HG03039 (cell line): ENCODE data around the gene TSBP1.

Experiments used
- ATAC-seq: cut with Tn5 transposase; IDR thresholded peaks from one replicate; pipeline ENCODE4 v1.9.1; 2021; ENCODE audit warnings: mild to moderate bottlenecking, moderate library complexity; ENCODE audit not compliant: unreplicated experiment

TSBP1 gene

GRCh38 chr6:32371803-32372202 is at the start of gene TSBP1:
Gene TSBP1, minus strand, starts transcription at chr6:32371903. Its CDS starts 197 bp downstream, at chr6:32371706.
- no peak for ATAC-seq

GRCh38 chr6:32416036-32416435 is 44.3 kb upstream of the TSBP1 start:
- ATAC-seq = no peak

- ATAC-seq = no peak
Measured at GRCh38 chr6:32415521-32416019, 43.9 kb upstream of the TSBP1 start.

- ATAC-seq = no peak
Measured at GRCh38 chr6:32413427-32414047, 41.8 kb upstream of the TSBP1 start.

- ATAC-seq = no peak
Measured at GRCh38 chr6:32411566-32412327, 40.0 kb upstream of the TSBP1 start.

GRCh38 chr6:32410906-32411305 is 39.2 kb upstream of the TSBP1 start:
- ATAC-seq = no peak

GRCh38 chr6:32406857-32407256 is 35.2 kb upstream of the TSBP1 start, which contains the start of gene BTNL2:
Gene BTNL2, minus strand, starts transcription at chr6:32407181. Its CDS starts 58 bp downstream, at chr6:32407123.
- no peak for ATAC-seq

- no peak for ATAC-seq
Measured at GRCh38 chr6:32406197-32406596, 34.5 kb upstream of the TSBP1 start.

- ATAC-seq = no peak
Measured at GRCh38 chr6:32405656-32406055, 34.0 kb upstream of the TSBP1 start.

- ATAC-seq = no peak
Measured at GRCh38 chr6:32402812-32403211, 31.1 kb upstream of the TSBP1 start.

- no peak for ATAC-seq
Measured at GRCh38 chr6:32401284-32401963, 29.7 kb upstream of the TSBP1 start.

- ATAC-seq = peak; percentile 59
Measured at GRCh38 chr6:32397252-32397920, 25.7 kb upstream of the TSBP1 start.

GRCh38 chr6:32396028-32396427 is 24.3 kb upstream of the TSBP1 start:
- no peak for ATAC-seq

- no peak for ATAC-seq
Measured at GRCh38 chr6:32393665-32394420, 22.1 kb upstream of the TSBP1 start.

GRCh38 chr6:32391505-32391904 is 19.8 kb upstream of the TSBP1 start:
- ATAC-seq = no peak

GRCh38 chr6:32387589-32388340 is 16.1 kb upstream of the TSBP1 start:
- ATAC-seq = no peak

GRCh38 chr6:32386040-32386439 is 14.3 kb upstream of the TSBP1 start:
- no peak for ATAC-seq

GRCh38 chr6:32382757-32383420 is 11.2 kb upstream of the TSBP1 start:
- ATAC-seq = no peak

- ATAC-seq = no peak
Measured at GRCh38 chr6:32379545-32379944, 7.8 kb upstream of the TSBP1 start.
